Neural cell (in vitro differentiated cells): ENCODE measurements around the gene LY6G5C. TPM values are rescaled to one million over a fixed set of nuclear protein-coding genes. Genes with fewer than 3 reads are reported as not detected.

Experiments used
- H2AFZ ChIP-seq: fragments of 200-600, 300-800 bp; sonication (generic), shearing (Covaris generic); 2 replicates; pipeline ENCODE4 v1.6.0; 2014; ENCODE audit warnings: low read depth, mild to moderate bottlenecking, antibody characterized with exemption, low read length, moderate library complexity
- H3F3A ChIP-seq: fragments of 200-600 bp; shearing (Covaris generic); 2 replicates; pipeline ENCODE4 v1.6.1; 2016; ENCODE audit warnings: mild to moderate bottlenecking, moderate library complexity, mixed read lengths, antibody characterized with exemption, low read length; ENCODE audit not compliant: insufficient read depth, poor library complexity, severe bottlenecking
- H3K27ac ChIP-seq: fragments of 200-600, 300-800 bp; sonication (generic), shearing (Covaris generic); 2 replicates; pipeline ENCODE4 v1.5.1; 2014; ENCODE audit warnings: mild to moderate bottlenecking, low read length, moderate library complexity
- H3K27me3 ChIP-seq: fragments of 300-800, 200-600 bp; sonication (generic), shearing (Covaris generic); 2 replicates; pipeline ENCODE4 v1.6.0; 2014; ENCODE audit warnings: mild to moderate bottlenecking, low read depth, low read length, moderate library complexity; ENCODE audit not compliant: insufficient read depth
- H3K36me3 ChIP-seq: fragments of 300-800, 200-600 bp; sonication (generic), shearing (Covaris generic); 2 replicates; pipeline ENCODE4 v1.5.1; 2014; ENCODE audit warnings: mild to moderate bottlenecking, antibody characterized with exemption, low read length, moderate library complexity; ENCODE audit not compliant: insufficient read depth
- H3K4me2 ChIP-seq: fragments of 300-800, 200-600 bp; sonication (generic), shearing (Covaris generic); 2 replicates; pipeline ENCODE4 v1.6.0; 2014; ENCODE audit warnings: mild to moderate bottlenecking, low read length
- H3K4me3 ChIP-seq: fragments of 300-800, 200-600 bp; sonication (generic), shearing (Covaris generic); 2 replicates; pipeline ENCODE4 v1.5.1; 2014; ENCODE audit warnings: mild to moderate bottlenecking, low read length, moderate library complexity
- H3K79me2 ChIP-seq: fragments of 200-600 bp; shearing (Covaris generic); replicated peaks from 2 replicates; pipeline ENCODE4 v1.6.0; 2014; ENCODE audit warnings: mild to moderate bottlenecking, low read length, moderate library complexity; ENCODE audit not compliant: insufficient read depth
- H3K9ac ChIP-seq: fragments of 300-800, 200-600 bp; sonication (generic), shearing (Covaris generic); 2 replicates; pipeline ENCODE4 v1.6.1; 2016; ENCODE audit warnings: mild to moderate bottlenecking, low read length, mixed read lengths
- H3K9me2 ChIP-seq: fragments of 200-600 bp; shearing (Covaris generic); 2 replicates; pipeline ENCODE4 v1.6.1; 2016; ENCODE audit warnings: mild to moderate bottlenecking, low read length, mixed read lengths; ENCODE audit not compliant: insufficient read depth
- H3K9me3 ChIP-seq: fragments of 200-600, 300-800 bp; sonication (generic), shearing (Covaris generic); 2 replicates; pipeline ENCODE4 v1.6.1; 2016; ENCODE audit warnings: mild to moderate bottlenecking, mixed run types, low read length, moderate library complexity, mixed read lengths
- H4K20me1 ChIP-seq: fragments of 200-600 bp; shearing (Covaris generic); 2 replicates; pipeline ENCODE4 v1.6.1; 2016; ENCODE audit warnings: mild to moderate bottlenecking, mixed run types; ENCODE audit not compliant: insufficient read depth
- EZH2 ChIP-seq: fragments of 200-600, 300-800 bp; shearing (Covaris generic), sonication (generic); IDR thresholded peaks from 2 replicates; pipeline ENCODE4 v1.6.1; 2014; ENCODE audit warnings: antibody characterized with exemption, low read length, borderline replicate concordance, mild to moderate bottlenecking; ENCODE audit not compliant: insufficient read depth, poor library complexity, severe bottlenecking
- POLR2AphosphoS5 ChIP-seq: IDR thresholded peaks from 2 replicates; pipeline ENCODE4 v1.6.1; 2012
- RAD21 ChIP-seq: fragments of 450-650 bp; conservative IDR thresholded peaks from 2 replicates; pipeline ENCODE4 v1.6.1; 2014; ENCODE audit warnings: antibody characterized with exemption, mild to moderate bottlenecking, moderate library complexity
- SMC3 ChIP-seq: fragments of 450-650 bp; conservative IDR thresholded peaks from 2 replicates; pipeline ENCODE4 v1.6.1; 2014; ENCODE audit warnings: antibody characterized with exemption, mild to moderate bottlenecking, moderate library complexity; ENCODE audit not compliant: poor library complexity
- TAF1 ChIP-seq: IDR thresholded peaks from 2 replicates; pipeline ENCODE4 v1.6.1; 2012; ENCODE audit warnings: low read depth
- polyA plus RNA-seq: library from polyadenylated mRNA; depleted of rRNA; stranded (reverse); fragments of >200 nt; gene quantifications from 2 replicates; pipeline ENCODE4 v1.2.3, GENCODE V29; 2014
- TF ChIP-seq, protein P1 (sequence below): IDR thresholded peaks from 2 replicates; pipeline ENCODE4 v1.6.1; 2012; ENCODE audit warnings: borderline replicate concordance

LY6G5C gene
- polyA plus RNA-seq, 1 donor from 2014 or later, result 13.4 TPM

DNA sequence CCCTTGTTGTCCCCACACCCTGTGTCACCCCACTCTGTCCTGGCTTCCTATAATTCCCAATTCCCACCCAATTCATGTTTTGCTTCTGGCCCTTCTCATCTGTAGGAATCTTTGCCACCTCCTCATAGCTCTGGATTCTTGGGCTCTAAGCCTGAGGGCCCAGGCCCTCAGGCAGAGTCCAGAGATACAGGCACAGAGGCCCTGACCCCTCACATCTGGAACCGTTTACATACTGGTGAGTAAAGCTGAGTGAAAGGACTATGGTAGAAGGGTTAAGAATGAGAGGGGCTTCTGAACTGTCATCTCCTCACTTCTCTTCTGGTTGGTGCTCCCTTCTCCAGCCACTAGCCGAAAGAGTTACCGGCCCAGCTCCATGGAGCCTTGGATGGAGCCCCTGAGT lies 46.7 kb downstream of the LY6G5C start:
- no peaks in the 10 kb centered on the region for H3K36me3 ChIP-seq
- no peaks in the 10 kb centered on the region for H3K9me2 ChIP-seq
- H3F3A ChIP-seq, result no peaks in the 10 kb centered on the region
- H3K9ac ChIP-seq, result no peak overlapping the region
- no peak for TF ChIP-seq POLR2AphosphoS5
- no peaks in the 10 kb centered on the region for H3K9me3 ChIP-seq
- H3K79me2 ChIP-seq, result no peaks in the 10 kb centered on the region
- H4K20me1 ChIP-seq, result no peaks in the 10 kb centered on the region
- no peak overlapping the region for H2AFZ ChIP-seq
- no peak overlapping the region for H3K27ac ChIP-seq
- no peaks in the 10 kb centered on the region for H3K27me3 ChIP-seq
- no peak overlapping the region for H3K4me3 ChIP-seq
- H3K4me2 ChIP-seq, result no peak overlapping the region

DNA sequence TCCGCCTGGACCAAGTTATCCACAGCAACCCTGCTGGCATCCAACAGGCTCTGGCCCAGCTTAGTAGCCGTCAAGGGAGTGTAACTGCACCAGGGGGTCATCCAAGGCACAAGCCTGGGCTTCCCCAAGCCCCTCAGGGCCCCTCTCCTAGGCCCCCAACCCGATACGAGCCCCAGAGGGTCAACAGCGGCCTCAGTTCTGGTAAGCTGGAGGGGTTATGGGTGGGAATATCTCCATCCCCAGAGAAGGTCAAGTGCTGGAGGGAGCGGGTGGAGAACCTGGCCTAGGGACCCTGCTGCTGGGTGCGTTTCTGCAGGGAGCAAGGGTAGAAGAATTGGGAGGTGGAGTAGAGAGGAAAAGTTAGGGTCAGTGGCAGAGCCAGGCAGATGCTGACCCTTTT lies 47.4 kb downstream of the LY6G5C start:
- H3K36me3 ChIP-seq, result no peaks in the 10 kb centered on the region
- no peaks in the 10 kb centered on the region for H3K9me3 ChIP-seq
- H3K9me2 ChIP-seq, result no peaks in the 10 kb centered on the region
- H3K4me2 ChIP-seq, result no peak overlapping the region
- H3K79me2 ChIP-seq, result peaks cover 3% of the 10 kb centered on the region
- no peak overlapping the region for H2AFZ ChIP-seq
- no peaks in the 10 kb centered on the region for H3F3A ChIP-seq
- no peak overlapping the region for H3K27ac ChIP-seq
- no peak overlapping the region for H3K9ac ChIP-seq
- H4K20me1 ChIP-seq, result no peaks in the 10 kb centered on the region
- TF ChIP-seq RAD21 (no peak), SMC3 (no peak)
- H3K27me3 ChIP-seq, result no peaks in the 10 kb centered on the region
- no peak overlapping the region for H3K4me3 ChIP-seq

DNA sequence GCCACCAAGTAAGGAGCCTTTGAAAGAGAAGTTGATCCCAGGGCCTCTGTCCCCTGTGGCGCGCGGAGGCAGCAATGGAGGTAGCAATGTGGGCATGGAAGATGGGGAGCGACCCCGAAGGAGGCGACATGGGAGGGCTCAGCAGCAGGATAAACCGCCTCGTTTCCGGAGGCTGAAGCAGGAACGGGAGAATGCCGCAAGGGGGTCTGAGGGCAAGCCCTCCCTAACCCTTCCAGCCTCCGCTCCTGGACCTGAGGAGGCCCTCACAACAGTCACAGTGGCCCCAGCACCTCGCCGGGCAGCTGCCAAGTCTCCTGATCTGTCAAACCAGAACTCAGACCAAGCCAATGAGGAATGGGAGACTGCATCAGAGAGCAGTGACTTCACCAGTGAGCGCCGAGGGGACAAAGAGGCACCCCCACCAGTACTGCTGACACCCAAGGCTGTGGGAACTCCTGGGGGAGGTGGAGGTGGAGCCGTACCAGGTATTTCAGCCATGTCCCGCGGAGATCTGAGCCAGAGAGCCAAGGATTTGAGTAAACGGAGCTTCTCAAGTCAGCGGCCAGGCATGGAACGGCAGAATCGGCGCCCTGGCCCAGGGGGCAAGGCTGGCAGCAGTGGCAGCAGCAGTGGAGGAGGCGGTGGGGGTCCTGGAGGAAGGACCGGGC lies 48.5 kb downstream of the LY6G5C start:
- Histone ChIP-seq H3K9me2 (no peaks in the 10 kb centered on the region), H2AFZ (no peak overlapping the region), H3K9me3 (no peaks in the 10 kb centered on the region), H3K36me3 (no peaks in the 10 kb centered on the region), H3K4me2 (no peak overlapping the region), H3K4me3 (no peak overlapping the region), H4K20me1 (no peaks in the 10 kb centered on the region), H3K27ac (no peak overlapping the region), H3K9ac (no peak overlapping the region), H3K79me2 (peaks cover 3% of the 10 kb centered on the region), H3F3A (no peaks in the 10 kb centered on the region), H3K27me3 (no peaks in the 10 kb centered on the region)
- TF ChIP-seq EZH2 (no peak), POLR2AphosphoS5 (no peak), TAF1 (no peak)
- TF ChIP-seq, protein P1, sequence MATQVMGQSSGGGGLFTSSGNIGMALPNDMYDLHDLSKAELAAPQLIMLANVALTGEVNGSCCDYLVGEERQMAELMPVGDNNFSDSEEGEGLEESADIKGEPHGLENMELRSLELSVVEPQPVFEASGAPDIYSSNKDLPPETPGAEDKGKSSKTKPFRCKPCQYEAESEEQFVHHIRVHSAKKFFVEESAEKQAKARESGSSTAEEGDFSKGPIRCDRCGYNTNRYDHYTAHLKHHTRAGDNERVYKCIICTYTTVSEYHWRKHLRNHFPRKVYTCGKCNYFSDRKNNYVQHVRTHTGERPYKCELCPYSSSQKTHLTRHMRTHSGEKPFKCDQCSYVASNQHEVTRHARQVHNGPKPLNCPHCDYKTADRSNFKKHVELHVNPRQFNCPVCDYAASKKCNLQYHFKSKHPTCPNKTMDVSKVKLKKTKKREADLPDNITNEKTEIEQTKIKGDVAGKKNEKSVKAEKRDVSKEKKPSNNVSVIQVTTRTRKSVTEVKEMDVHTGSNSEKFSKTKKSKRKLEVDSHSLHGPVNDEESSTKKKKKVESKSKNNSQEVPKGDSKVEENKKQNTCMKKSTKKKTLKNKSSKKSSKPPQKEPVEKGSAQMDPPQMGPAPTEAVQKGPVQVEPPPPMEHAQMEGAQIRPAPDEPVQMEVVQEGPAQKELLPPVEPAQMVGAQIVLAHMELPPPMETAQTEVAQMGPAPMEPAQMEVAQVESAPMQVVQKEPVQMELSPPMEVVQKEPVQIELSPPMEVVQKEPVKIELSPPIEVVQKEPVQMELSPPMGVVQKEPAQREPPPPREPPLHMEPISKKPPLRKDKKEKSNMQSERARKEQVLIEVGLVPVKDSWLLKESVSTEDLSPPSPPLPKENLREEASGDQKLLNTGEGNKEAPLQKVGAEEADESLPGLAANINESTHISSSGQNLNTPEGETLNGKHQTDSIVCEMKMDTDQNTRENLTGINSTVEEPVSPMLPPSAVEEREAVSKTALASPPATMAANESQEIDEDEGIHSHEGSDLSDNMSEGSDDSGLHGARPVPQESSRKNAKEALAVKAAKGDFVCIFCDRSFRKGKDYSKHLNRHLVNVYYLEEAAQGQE, result no peak
